ENCODE results near the gene PDE4D. TPM values are rescaled to one million over a fixed set of nuclear protein-coding genes. Genes with fewer than 3 reads are reported as not detected.

The PDE4D gene
- total RNA-seq, 1 donor from 2014 or later: 7.6 TPM

DNA sequence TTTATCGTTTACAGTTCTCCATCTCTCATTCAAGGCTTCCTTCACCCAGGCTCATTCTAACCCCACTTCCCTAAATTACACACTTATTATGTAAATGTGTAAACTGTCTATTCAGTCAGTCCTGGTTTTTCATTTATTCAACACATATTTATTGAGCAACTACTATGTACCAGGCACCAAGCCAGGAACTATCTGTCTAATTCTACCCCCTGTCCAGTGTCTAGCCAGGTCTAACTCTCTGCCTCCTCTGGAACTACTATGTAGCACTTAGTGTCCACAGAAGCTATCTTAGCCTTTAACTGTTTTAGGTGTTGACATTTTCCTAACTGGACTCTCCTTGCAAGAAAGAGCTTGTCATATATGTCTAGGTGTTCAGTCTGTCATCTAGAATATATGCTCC, 56.5 kb downstream of the PDE4D start:
- no peak for DNase-seq (ENCODE audit: low spot score, unreplicated experiment)
- H3K27ac Mint-ChIP-seq: no peak overlapping the region
- peaks cover 9% of the 10 kb centered on the region for H3K4me1 Mint-ChIP-seq (ENCODE audit: low read depth)
- TF ChIP-seq, protein P1, sequence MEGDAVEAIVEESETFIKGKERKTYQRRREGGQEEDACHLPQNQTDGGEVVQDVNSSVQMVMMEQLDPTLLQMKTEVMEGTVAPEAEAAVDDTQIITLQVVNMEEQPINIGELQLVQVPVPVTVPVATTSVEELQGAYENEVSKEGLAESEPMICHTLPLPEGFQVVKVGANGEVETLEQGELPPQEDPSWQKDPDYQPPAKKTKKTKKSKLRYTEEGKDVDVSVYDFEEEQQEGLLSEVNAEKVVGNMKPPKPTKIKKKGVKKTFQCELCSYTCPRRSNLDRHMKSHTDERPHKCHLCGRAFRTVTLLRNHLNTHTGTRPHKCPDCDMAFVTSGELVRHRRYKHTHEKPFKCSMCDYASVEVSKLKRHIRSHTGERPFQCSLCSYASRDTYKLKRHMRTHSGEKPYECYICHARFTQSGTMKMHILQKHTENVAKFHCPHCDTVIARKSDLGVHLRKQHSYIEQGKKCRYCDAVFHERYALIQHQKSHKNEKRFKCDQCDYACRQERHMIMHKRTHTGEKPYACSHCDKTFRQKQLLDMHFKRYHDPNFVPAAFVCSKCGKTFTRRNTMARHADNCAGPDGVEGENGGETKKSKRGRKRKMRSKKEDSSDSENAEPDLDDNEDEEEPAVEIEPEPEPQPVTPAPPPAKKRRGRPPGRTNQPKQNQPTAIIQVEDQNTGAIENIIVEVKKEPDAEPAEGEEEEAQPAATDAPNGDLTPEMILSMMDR (IDR thresholded peaks at IDR 0.05; ENCODE audit: unreplicated experiment): no peak
- H3K9me3 Mint-ChIP-seq (ENCODE audit: low read depth): no peaks in the 10 kb centered on the region
- H3K27me3 Mint-ChIP-seq: no peaks in the 10 kb centered on the region
- no peak overlapping the region for H3K4me3 Mint-ChIP-seq (ENCODE audit: low read depth)
- no peaks in the 10 kb centered on the region for H3K36me3 Mint-ChIP-seq (ENCODE audit: insufficient read depth)

DNA sequence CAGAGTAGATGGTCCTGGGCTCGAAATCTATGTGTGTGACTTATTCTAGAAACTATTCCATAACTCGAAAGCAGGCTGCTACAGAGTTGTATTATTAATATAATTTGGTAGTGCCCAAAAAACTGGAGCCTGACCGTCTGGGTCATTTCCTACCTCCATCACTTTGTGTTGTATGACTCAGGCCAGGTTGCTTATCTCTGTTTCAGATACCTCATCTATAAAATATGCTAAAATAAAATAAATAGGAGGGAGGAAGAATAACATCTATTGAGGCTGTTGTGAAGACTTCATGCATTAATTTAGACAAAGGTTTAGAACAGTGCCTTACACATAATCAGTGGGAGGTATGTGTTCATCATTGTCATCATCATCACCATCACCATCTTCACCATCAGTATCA, 57.7 kb downstream of the PDE4D start:
- DNase-seq (ENCODE audit: low spot score, unreplicated experiment): no peak
- Mint-ChIP-seq H3K4me1 (ENCODE audit: low read depth) (peaks cover 9% of the 10 kb centered on the region), H3K27ac (no peak overlapping the region), H3K27me3 (no peaks in the 10 kb centered on the region), H3K36me3 (ENCODE audit: insufficient read depth) (no peaks in the 10 kb centered on the region), H3K9me3 (ENCODE audit: low read depth) (no peaks in the 10 kb centered on the region), H3K4me3 (ENCODE audit: low read depth) (no peak overlapping the region)
- TF ChIP-seq, protein P1 (IDR thresholded peaks at IDR 0.05; ENCODE audit: unreplicated experiment): no peak

DNA sequence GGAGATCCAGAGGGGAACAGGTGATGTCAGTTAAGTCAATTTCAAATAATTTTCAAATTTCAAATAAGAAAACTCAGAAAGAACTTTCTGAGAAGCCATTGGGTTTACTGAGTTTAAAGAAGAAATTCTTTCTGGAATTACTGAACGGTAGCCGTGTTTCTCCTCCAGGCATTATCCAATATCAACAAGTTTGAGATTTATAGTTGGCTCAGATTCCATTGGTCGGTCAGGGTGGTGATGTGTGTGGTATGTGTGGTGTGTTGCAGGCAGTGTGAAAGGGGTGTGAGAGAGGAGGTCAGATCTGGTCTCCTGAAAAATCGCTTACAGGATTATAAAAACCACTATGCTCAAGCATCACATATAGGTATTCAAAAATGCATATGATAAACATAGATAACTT, 60.1 kb downstream of the PDE4D start:
- TF ChIP-seq, protein P1 (IDR thresholded peaks at IDR 0.05; ENCODE audit: unreplicated experiment): no peak
- Mint-ChIP-seq H3K27me3 (no peaks in the 10 kb centered on the region), H3K36me3 (ENCODE audit: insufficient read depth) (no peaks in the 10 kb centered on the region), H3K4me1 (ENCODE audit: low read depth) (peaks cover 6% of the 10 kb centered on the region), H3K4me3 (ENCODE audit: low read depth) (no peak overlapping the region), H3K27ac (no peak overlapping the region), H3K9me3 (ENCODE audit: low read depth) (no peaks in the 10 kb centered on the region)
- DNase-seq (ENCODE audit: low spot score, unreplicated experiment): no peak

DNA sequence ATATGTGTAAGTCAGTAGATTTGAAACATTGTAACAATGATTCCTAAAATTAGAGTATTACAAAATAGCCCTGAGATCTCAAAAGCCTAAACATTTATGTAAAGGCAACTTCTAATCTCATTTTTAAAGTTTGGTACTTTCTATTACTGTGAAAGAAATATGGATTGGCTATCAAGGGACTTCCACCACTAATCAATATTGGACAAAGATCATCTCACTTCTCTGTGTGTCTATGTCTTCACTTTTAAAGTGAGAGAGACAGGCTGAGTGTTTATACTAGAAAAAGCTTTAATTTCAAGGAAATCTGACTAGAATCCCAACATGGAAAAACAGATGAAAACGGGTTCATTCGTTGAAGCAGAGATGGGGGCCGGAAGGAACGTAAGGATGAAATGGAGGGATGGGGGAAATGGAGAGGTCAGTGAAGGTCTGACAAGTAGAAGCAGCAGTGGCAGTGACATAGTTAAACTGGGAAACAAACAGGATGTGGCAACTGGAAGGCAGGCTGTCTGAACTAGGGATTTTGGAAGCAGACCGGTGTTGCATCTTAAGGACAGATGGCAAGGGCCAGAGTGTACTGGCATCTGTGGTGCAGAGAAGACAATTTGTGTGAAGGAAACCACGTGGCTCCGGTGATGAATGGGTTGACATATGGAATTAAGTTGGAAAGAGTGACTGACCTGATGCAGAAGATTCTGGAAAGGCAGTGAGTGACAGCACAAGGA, 60.8 kb downstream of the PDE4D start:
- no peaks in the 10 kb centered on the region for H3K36me3 Mint-ChIP-seq (ENCODE audit: insufficient read depth)
- no peaks in the 10 kb centered on the region for H3K9me3 Mint-ChIP-seq (ENCODE audit: low read depth)
- TF ChIP-seq, protein P1 (IDR thresholded peaks at IDR 0.05; ENCODE audit: unreplicated experiment): no peak
- no peaks in the 10 kb centered on the region for H3K27me3 Mint-ChIP-seq
- H3K27ac Mint-ChIP-seq: no peak overlapping the region
- H3K4me3 Mint-ChIP-seq (ENCODE audit: low read depth): no peak overlapping the region
- DNase-seq (ENCODE audit: low spot score, unreplicated experiment): no peak
- H3K4me1 Mint-ChIP-seq (ENCODE audit: low read depth): peaks cover 6% of the 10 kb centered on the region

DNA sequence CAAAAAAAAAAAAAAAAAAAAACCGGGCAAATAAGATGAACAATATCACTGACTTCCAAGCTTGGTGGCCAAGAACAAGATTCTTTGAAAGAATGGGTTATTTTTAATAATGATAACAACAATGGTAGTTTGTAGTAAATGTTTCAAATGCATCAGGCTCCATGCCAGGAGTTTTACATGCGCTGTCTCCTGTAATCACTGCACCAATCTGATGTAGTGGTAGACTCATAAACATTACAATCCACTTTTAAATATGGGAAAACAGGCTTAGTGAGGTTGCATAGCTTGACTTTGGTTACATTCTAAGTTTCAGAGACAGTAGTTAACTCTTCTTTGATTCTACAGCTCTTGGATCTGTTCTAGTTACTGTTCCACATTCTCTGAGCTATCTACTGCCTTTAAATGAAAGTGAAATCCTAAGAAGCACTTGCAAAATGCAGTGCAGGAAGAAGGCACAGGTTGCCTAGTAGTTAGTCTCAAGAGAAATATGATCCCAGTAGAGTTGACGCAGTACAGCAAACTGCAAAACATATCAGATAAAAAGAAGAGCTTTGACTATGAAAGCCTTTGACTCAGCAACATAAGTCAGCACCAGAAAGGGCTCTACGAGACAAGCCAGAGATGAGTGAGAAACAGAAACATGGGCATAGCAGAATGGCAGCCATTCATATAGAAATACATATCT, 62.1 kb downstream of the PDE4D start:
- H3K27ac Mint-ChIP-seq: no peak overlapping the region

More for the DNA sequence above, 62.1 kb downstream of the PDE4D start:
- Mint-ChIP-seq H3K27me3 (no peaks in the 10 kb centered on the region), H3K4me3 (ENCODE audit: low read depth) (no peak overlapping the region), H3K36me3 (ENCODE audit: insufficient read depth) (no peaks in the 10 kb centered on the region), H3K9me3 (ENCODE audit: low read depth) (no peaks in the 10 kb centered on the region), H3K4me1 (ENCODE audit: low read depth) (peaks cover 15% of the 10 kb centered on the region)
- TF ChIP-seq, protein P1 (IDR thresholded peaks at IDR 0.05; ENCODE audit: unreplicated experiment): no peak
- no peak for DNase-seq (ENCODE audit: low spot score, unreplicated experiment)

Measured in progenitor cell of endocrine pancreas (in vitro differentiated cells).